ENCODE measurements around the gene TAF15.
A peak's percentile ranks its signal among the peaks of the same experiment; 100 is the strongest.

The TAF15 gene

GRCh38 chr17:35795007-35795870, 14.0 kb upstream of the TAF15 start, which contains the start of gene MMP28:
Gene MMP28 (minus strand): TSS chr17:35795641. CDS start chr17:35795377, 264 bp downstream.
- H3K4me3 ChIP-seq (ENCODE audit: low read depth, low read length), result peak within 1 kb of the TSS; percentile 27
- TF ChIP-seq CTCF (IDR thresholded peaks at IDR 0.05; ENCODE audit: low read depth, low read length), result no peak
- in situ Hi-C loops (cut with HindIII; ENCODE audit: low sequenced_read_pairs), result no loop called here
- no peak for DNase-seq (ENCODE audit: low read depth, low spot score)

GRCh38 chr17:35795871-35796265, 13.4 kb upstream of the TAF15 start:
- no peak for DNase-seq (ENCODE audit: low read depth, low spot score)
- in situ Hi-C loops (cut with HindIII; ENCODE audit: low sequenced_read_pairs), result no loop called here
- no peak overlapping the region for H3K4me3 ChIP-seq (ENCODE audit: low read depth, low read length)
- no peak for TF ChIP-seq CTCF (IDR thresholded peaks at IDR 0.05; ENCODE audit: low read depth, low read length)

GRCh38 chr17:35796942-35797341, 12.3 kb upstream of the TAF15 start:
- no peak for DNase-seq (ENCODE audit: low read depth, low spot score)
- no peak overlapping the region for H3K4me3 ChIP-seq (ENCODE audit: low read depth, low read length)
- in situ Hi-C loops (cut with HindIII; ENCODE audit: low sequenced_read_pairs), result no loop called here
- TF ChIP-seq CTCF (IDR thresholded peaks at IDR 0.05; ENCODE audit: low read depth, low read length), result no peak

GRCh38 chr17:35797370-35797769, 11.9 kb upstream of the TAF15 start:
- no peak for TF ChIP-seq CTCF (IDR thresholded peaks at IDR 0.05; ENCODE audit: low read depth, low read length)
- H3K4me3 ChIP-seq (ENCODE audit: low read depth, low read length), result no peak overlapping the region
- in situ Hi-C loops (cut with HindIII; ENCODE audit: low sequenced_read_pairs), result no loop called here
- DNase-seq (ENCODE audit: low read depth, low spot score), result no peak

GRCh38 chr17:35797918-35798317, 11.4 kb upstream of the TAF15 start:
- no peak overlapping the region for H3K4me3 ChIP-seq (ENCODE audit: low read depth, low read length)

GRCh38 chr17:35799942-35800341, 9.3 kb upstream of the TAF15 start:
- DNase-seq (ENCODE audit: low read depth, low spot score), result peak; percentile 50
- TF ChIP-seq CTCF (IDR thresholded peaks at IDR 0.05; ENCODE audit: low read depth, low read length), result no peak
- in situ Hi-C loops (cut with HindIII; ENCODE audit: low sequenced_read_pairs), result no loop called here
- H3K4me3 ChIP-seq (ENCODE audit: low read depth, low read length), result no peak overlapping the region

More at GRCh38 chr17:35797918-35798317, 11.4 kb upstream of the TAF15 start:
- no peak for TF ChIP-seq CTCF (IDR thresholded peaks at IDR 0.05; ENCODE audit: low read depth, low read length)
- DNase-seq (ENCODE audit: low read depth, low spot score), result no peak
- in situ Hi-C loops (cut with HindIII; ENCODE audit: low sequenced_read_pairs), result no loop called here

Data from astrocyte of the spinal cord (primary cell).